ENCODE data around the gene AEN.

DNA sequence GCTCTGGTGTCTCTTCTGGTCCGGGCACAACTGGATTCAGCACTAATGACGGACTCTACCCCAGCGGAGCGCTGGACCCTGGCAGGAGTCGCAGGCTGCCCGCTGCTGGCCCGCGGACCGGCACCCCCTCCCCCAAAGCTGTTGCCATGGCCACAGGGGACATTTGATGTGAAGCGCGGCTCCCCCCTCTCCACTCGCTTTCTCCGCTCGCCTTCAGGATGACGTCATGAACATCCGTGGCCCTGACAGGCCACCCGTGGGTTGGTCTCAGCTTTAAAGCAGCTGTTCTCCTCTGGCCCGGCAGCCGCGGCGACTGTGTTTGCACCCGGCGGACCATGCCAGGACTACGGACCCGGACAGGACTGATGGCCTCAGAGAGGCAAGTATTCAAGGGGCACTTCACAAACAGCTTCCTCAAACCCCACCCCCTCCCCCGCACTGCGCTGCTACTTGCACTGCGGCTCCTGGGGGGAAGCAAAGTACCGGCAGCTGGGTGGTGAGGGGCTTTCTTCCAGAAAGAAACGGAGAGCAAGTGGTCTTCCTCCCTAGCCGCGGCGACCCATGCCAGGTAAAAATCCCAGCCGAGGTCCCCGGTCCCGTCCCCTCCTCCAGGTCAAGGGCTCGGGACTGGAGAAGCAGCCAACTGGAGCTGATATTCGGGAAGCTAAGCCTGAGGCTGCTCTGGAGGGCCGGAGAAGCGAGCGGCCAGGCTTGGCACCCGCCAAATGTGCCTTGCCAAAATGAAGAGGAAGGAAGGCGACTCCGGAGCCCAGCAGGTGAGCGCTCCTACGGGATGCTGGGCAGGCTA, 16.6 kb upstream of the AEN start:
- TF ChIP-seq POLR2AphosphoS5 (IDR thresholded peaks at IDR 0.05) (no peak), POLR2A (IDR thresholded peaks at IDR 0.05) (no peak)
- TF ChIP-seq, protein P1, sequence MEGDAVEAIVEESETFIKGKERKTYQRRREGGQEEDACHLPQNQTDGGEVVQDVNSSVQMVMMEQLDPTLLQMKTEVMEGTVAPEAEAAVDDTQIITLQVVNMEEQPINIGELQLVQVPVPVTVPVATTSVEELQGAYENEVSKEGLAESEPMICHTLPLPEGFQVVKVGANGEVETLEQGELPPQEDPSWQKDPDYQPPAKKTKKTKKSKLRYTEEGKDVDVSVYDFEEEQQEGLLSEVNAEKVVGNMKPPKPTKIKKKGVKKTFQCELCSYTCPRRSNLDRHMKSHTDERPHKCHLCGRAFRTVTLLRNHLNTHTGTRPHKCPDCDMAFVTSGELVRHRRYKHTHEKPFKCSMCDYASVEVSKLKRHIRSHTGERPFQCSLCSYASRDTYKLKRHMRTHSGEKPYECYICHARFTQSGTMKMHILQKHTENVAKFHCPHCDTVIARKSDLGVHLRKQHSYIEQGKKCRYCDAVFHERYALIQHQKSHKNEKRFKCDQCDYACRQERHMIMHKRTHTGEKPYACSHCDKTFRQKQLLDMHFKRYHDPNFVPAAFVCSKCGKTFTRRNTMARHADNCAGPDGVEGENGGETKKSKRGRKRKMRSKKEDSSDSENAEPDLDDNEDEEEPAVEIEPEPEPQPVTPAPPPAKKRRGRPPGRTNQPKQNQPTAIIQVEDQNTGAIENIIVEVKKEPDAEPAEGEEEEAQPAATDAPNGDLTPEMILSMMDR (IDR thresholded peaks at IDR 0.05 in 8 of 11, conservative IDR thresholded peaks at IDR 0.05 in 3 of 11) = no peak

All from spleen (tissue), 7 donors.